CD4-positive, CD25-positive, alpha-beta regulatory T cell (primary cell): ENCODE measurements around the gene MVB12B. TPM values are rescaled to one million over a fixed set of nuclear protein-coding genes. Genes with fewer than 3 reads are reported as not detected.
"Not testable (repeated sequence)": the region's sequence is repeated elsewhere in the genome, so short reads cannot be mapped to it uniquely, and the experiment has no call there.

Source experiments
- ATAC-seq, 2 donors: fragments of 150-1000 bp; cut with Tn5 transposase; one replicate each; pipeline ENCODE4 v1.10.0; 2021; ENCODE audit warnings: low read depth in 2 of 2, moderate number of reproducible peaks in 2 of 2, moderate library complexity in 1 of 2
- DNase-seq, 3 donors: peaks; one replicate each; pipeline versions ENCODE4 v3.0.0 to v3.0.0-alpha.2; 2012 to 2022; ENCODE audit warnings: mixed read lengths in 1 of 3
- H3K27ac ChIP-seq: one replicate; pipeline ENCODE4 v1.7.0; 2013; ENCODE audit warnings: mild to moderate bottlenecking, low read length; ENCODE audit not compliant: insufficient read depth, poor library complexity, severe bottlenecking
- H3K27me3 ChIP-seq: one replicate; pipeline ENCODE4 v1.7.0; 2013; ENCODE audit warnings: low read length; ENCODE audit not compliant: control insufficient read depth, insufficient read depth
- H3K36me3 ChIP-seq: one replicate; pipeline ENCODE4 v1.7.0; 2013; ENCODE audit warnings: mild to moderate bottlenecking, low read length, moderate library complexity; ENCODE audit not compliant: control insufficient read depth, insufficient read depth
- H3K4me1 ChIP-seq: 2 replicates; pipeline ENCODE4 v1.7.0; 2013; ENCODE audit warnings: mild to moderate bottlenecking, low read length; ENCODE audit not compliant: insufficient read depth, control insufficient read depth, poor library complexity, severe bottlenecking
- H3K4me3 ChIP-seq: one replicate; pipeline ENCODE4 v1.7.0; 2013; ENCODE audit warnings: low read depth, mild to moderate bottlenecking, low read length, moderate library complexity
- H3K9me3 ChIP-seq, 2 experiments: 1 replicate in 1 of 2; 2 replicates in 1 of 2; pipeline ENCODE4 v1.7.0; 2013; ENCODE audit warnings: low read length in 2 of 2, mild to moderate bottlenecking in 1 of 2, moderate library complexity in 1 of 2; ENCODE audit not compliant: control insufficient read depth in 2 of 2
- H3K27ac Mint-ChIP-seq, 3 donors: one replicate each; pipeline ENCODE4 v1.8.0; 2020 to 2022; ENCODE audit warnings: mild to moderate bottlenecking in 3 of 3, mixed read lengths in 3 of 3, moderate library complexity in 2 of 3
- H3K27me3 Mint-ChIP-seq: one replicate; pipeline ENCODE4 v1.8.0; 2022; ENCODE audit warnings: mild to moderate bottlenecking, mixed read lengths
- H3K36me3 Mint-ChIP-seq: one replicate; pipeline ENCODE4 v1.8.0; 2020; ENCODE audit warnings: mixed read lengths
- H3K4me1 Mint-ChIP-seq, 4 donors: one replicate each; pipeline ENCODE4 v1.8.0; 2020 to 2022; ENCODE audit warnings: mixed read lengths in 4 of 4, mild to moderate bottlenecking in 1 of 4
- H3K4me3 Mint-ChIP-seq, 4 donors: one replicate each; pipeline ENCODE4 v1.8.0; 2020 to 2022; ENCODE audit warnings: mild to moderate bottlenecking in 4 of 4, mixed read lengths in 4 of 4, moderate library complexity in 3 of 4
- H3K9me3 Mint-ChIP-seq, 7 donors: one replicate each; pipeline ENCODE4 v1.8.0; 2020 to 2022; ENCODE audit warnings: mixed read lengths in 7 of 7, mild to moderate bottlenecking in 3 of 7, moderate library complexity in 2 of 7
- polyA plus RNA-seq, 4 donors: library from polyadenylated mRNA; unstranded; fragments of 300-500 nt; fragmentation: Illumina TruSeq; gene quantifications; one replicate each; pipeline ENCODE4 v1.2.3, GENCODE V29; 2021
- total RNA-seq: library from RNA; stranded (reverse); gene quantifications from one replicate; pipeline ENCODE4 v1.2.3, GENCODE V29; 2022

Gene MVB12B
- total and polyA plus RNA-seq, 5 donors from 2014 or later, result 0.60 to 5.1 (median 1.4) TPM

- Histone ChIP-seq H3K4me1 (no peaks in the 10 kb centered on the region), H3K4me3 (no peak overlapping the region), H3K27me3 (no peaks in the 10 kb centered on the region), H3K9me3 (no peaks in the 10 kb centered on the region), H3K36me3 (no peaks in the 10 kb centered on the region), H3K27ac (no peak overlapping the region)
- no peaks in the 10 kb centered on the region for H3K9me3 Mint-ChIP-seq
- no peak for ATAC-seq
- no peak for DNase-seq
- H3K27ac Mint-ChIP-seq, result no peak overlapping the region
- H3K4me1 Mint-ChIP-seq, result no peaks in the 10 kb centered on the region
- H3K4me3 Mint-ChIP-seq, result no peak overlapping the region
- no peaks in the 10 kb centered on the region for H3K36me3 Mint-ChIP-seq
- peaks cover 10% of the 10 kb centered on the region for H3K27me3 Mint-ChIP-seq
These were observed 219.4 kb downstream of the MVB12B start for GRCh38 chr9:126546036-126546435.

GRCh38 chr9:126548312-126548711, 221.7 kb downstream of the MVB12B start:
- H3K27ac ChIP-seq, result no peak overlapping the region
- Mint-ChIP-seq H3K4me3 (no peak overlapping the region), H3K9me3 (no peaks in the 10 kb centered on the region), H3K4me1 (no peaks in the 10 kb centered on the region), H3K27me3 (peaks cover 9% of the 10 kb centered on the region), H3K36me3 (no peaks in the 10 kb centered on the region), H3K27ac (no peak overlapping the region)
- no peaks in the 10 kb centered on the region for H3K36me3 ChIP-seq
- H3K9me3 ChIP-seq, result no peaks in the 10 kb centered on the region
- H3K4me1 ChIP-seq, result no peaks in the 10 kb centered on the region
- no peak overlapping the region for H3K4me3 ChIP-seq
- ATAC-seq, result no peak
- DNase-seq, result no peak
- H3K27me3 ChIP-seq, result no peaks in the 10 kb centered on the region

GRCh38 chr9:126549246-126550006, 222.8 kb downstream of the MVB12B start:
- Histone ChIP-seq H3K4me3 (no peak overlapping the region), H3K27me3 (no peaks in the 10 kb centered on the region), H3K36me3 (no peaks in the 10 kb centered on the region), H3K9me3 (no peaks in the 10 kb centered on the region), H3K4me1 (no peaks in the 10 kb centered on the region), H3K27ac (no peak overlapping the region)
- DNase-seq, result no peak
- H3K27ac Mint-ChIP-seq, result no peak overlapping the region
- H3K36me3 Mint-ChIP-seq, result no peaks in the 10 kb centered on the region
- H3K4me3 Mint-ChIP-seq, result no peak overlapping the region
- peaks cover 9% of the 10 kb centered on the region for H3K27me3 Mint-ChIP-seq
- H3K9me3 Mint-ChIP-seq, result no peaks in the 10 kb centered on the region
- ATAC-seq, result no peak
- H3K4me1 Mint-ChIP-seq, result no peaks in the 10 kb centered on the region

- Histone ChIP-seq H3K4me1 (no peaks in the 10 kb centered on the region), H3K36me3 (no peaks in the 10 kb centered on the region), H3K9me3 (no peaks in the 10 kb centered on the region), H3K4me3 (no peak overlapping the region), H3K27me3 (no peaks in the 10 kb centered on the region), H3K27ac (no peak overlapping the region)
- no peak for ATAC-seq
- H3K27me3 Mint-ChIP-seq, result peaks cover 9% of the 10 kb centered on the region
- no peaks in the 10 kb centered on the region for H3K4me1 Mint-ChIP-seq
- no peaks in the 10 kb centered on the region for H3K36me3 Mint-ChIP-seq
- H3K9me3 Mint-ChIP-seq, result no peaks in the 10 kb centered on the region
- H3K4me3 Mint-ChIP-seq, result no peak overlapping the region
- no peak overlapping the region for H3K27ac Mint-ChIP-seq
- DNase-seq, result no peak
These were observed 224.3 kb downstream of the MVB12B start for GRCh38 chr9:126550891-126551351.

DNA sequence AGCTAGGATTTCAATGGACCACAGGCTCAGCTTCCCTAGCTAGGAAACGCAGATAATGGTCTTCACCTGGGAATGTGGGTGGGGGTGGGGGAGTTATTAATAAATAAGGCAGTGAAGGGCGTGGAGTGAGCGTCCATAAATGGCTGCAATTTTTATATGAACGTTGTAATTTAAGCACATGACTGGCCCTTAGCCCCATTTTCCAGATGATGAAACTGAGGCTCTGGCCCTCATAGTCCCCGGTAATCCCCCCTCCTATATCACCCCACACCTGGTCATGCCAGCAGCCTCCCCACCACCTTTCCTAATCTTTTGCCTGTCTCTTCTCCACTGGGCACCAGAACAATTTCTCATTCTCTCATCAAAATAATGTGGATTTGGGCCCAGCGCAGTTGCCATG, 225.2 kb downstream of the MVB12B start:
- Mint-ChIP-seq H3K27me3 (peaks cover 4% of the 10 kb centered on the region), H3K27ac (no peak overlapping the region), H3K4me3 (no peak overlapping the region), H3K36me3 (no peaks in the 10 kb centered on the region), H3K4me1 (no peaks in the 10 kb centered on the region), H3K9me3 (no peaks in the 10 kb centered on the region)
- DNase-seq (no peak), ATAC-seq (no peak)
- H3K9me3 ChIP-seq, result no peaks in the 10 kb centered on the region
- H3K36me3 ChIP-seq, result no peaks in the 10 kb centered on the region
- no peaks in the 10 kb centered on the region for H3K27me3 ChIP-seq
- no peak overlapping the region for H3K27ac ChIP-seq
- H3K4me3 ChIP-seq, result no peak overlapping the region
- H3K4me1 ChIP-seq, result no peaks in the 10 kb centered on the region

- H3K27me3 Mint-ChIP-seq, result peaks cover 9% of the 10 kb centered on the region
- peaks cover 0 to 2% (median 0%) of the 10 kb centered on the region in 7 donors for H3K9me3 Mint-ChIP-seq
- no peak overlapping the region for H3K27ac ChIP-seq
- H3K36me3 Mint-ChIP-seq, result no peaks in the 10 kb centered on the region
- no peak overlapping the region for H3K4me3 Mint-ChIP-seq
- no peaks in the 10 kb centered on the region for H3K9me3 ChIP-seq
- no peak for ATAC-seq
- H3K4me1 ChIP-seq, result no peaks in the 10 kb centered on the region
- no peaks in the 10 kb centered on the region for H3K4me1 Mint-ChIP-seq
- H3K27ac Mint-ChIP-seq, result no peak overlapping the region
- no peaks in the 10 kb centered on the region for H3K36me3 ChIP-seq
- DNase-seq, result no peak
- H3K27me3 ChIP-seq, result peaks cover 2% of the 10 kb centered on the region
- H3K4me3 ChIP-seq, result no peak overlapping the region
These were observed 227.7 kb downstream of the MVB12B start for GRCh38 chr9:126554292-126554691.

DNA sequence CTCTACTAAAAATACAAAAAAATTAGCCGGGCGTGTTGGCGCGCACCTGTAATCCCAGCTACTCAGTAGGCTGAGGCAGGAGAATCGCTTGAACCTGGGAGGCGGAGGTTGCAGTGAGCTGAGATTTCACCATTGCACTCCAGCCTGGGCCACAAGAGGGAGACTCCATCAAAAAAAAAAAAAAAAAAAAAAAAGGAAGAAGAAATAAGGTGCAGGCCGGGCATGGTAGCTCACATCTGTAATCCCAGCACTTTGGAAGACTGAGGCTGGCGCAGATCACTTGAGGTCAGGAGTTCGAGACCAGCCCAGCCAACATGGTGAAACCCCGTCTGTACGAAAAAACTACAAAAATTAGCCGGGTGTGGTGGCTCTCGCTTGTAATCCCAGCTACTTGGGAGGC, 228.8 kb downstream of the MVB12B start:
- not testable (repeated sequence) for H3K27ac ChIP-seq, H3K27me3 ChIP-seq, H3K9me3 ChIP-seq, H3K4me3 Mint-ChIP-seq, DNase-seq, H3K27ac Mint-ChIP-seq, H3K4me3 ChIP-seq, ATAC-seq, H3K36me3 Mint-ChIP-seq, H3K9me3 Mint-ChIP-seq, H3K4me1 ChIP-seq, H3K4me1 Mint-ChIP-seq, H3K36me3 ChIP-seq
- H3K27me3 Mint-ChIP-seq, result peaks cover 18% of the 10 kb centered on the region
